BJ (cell line): ENCODE results near the gene IMP3. TPM values are rescaled to one million over a fixed set of nuclear protein-coding genes. Genes with fewer than 3 reads are reported as not detected.

Source experiments
- CTCF ChIA-PET: fragments of 350-600 bp; formaldehyde crosslinking; extraction: SDS; loops from one replicate; lab custom pipeline; 2021; ENCODE audit warnings: antibody characterized with exemption, inconsistent platforms; lab: Yijun Ruan, JAX
- POLR2A ChIA-PET: fragments of 300-600 bp; sonication (Branson Sonifier 250); formaldehyde crosslinking; extraction: SDS; loops from one replicate; lab custom pipeline; 2021; ENCODE audit warnings: antibody characterized with exemption; lab: Charles Lee
- DNase-seq: peaks from one replicate; pipeline ENCODE4 v3.0.0-alpha.2; 2011; ENCODE audit warnings: low read depth
- H3K27me3 ChIP-seq: 2 replicates; pipeline ENCODE4 v1.6.0; 2011; ENCODE audit warnings: low read length; ENCODE audit not compliant: control insufficient read depth, insufficient read depth
- H3K36me3 ChIP-seq: 2 replicates; pipeline ENCODE4 v1.5.1; 2011; ENCODE audit warnings: low read length; ENCODE audit not compliant: control insufficient read depth, insufficient read depth
- H3K4me3 ChIP-seq: 2 replicates; pipeline ENCODE4 v1.5.1; 2011; ENCODE audit warnings: low read depth, mild to moderate bottlenecking, control low read depth, low read length
- CTCF ChIP-seq: IDR thresholded peaks from 2 replicates; pipeline ENCODE4 v1.5.1; 2011; ENCODE audit warnings: low read depth, mild to moderate bottlenecking, control low read depth, inconsistent platforms, low read length, moderate library complexity; ENCODE audit not compliant: insufficient read depth
- polyA plus RNA-seq: library from polyadenylated mRNA; depleted of rRNA; stranded (reverse); fragments of >200 nt; gene quantifications from 2 replicates; pipeline ENCODE4 v1.2.3, GENCODE V29; 2011

Gene IMP3
- polyA plus RNA-seq, 1 experiment: 37.6 TPM

- Histone ChIP-seq H3K27me3 (no peaks in the 10 kb centered on the region), H3K36me3 (peaks cover 11% of the 10 kb centered on the region), H3K4me3 (peak overlapping the region; percentile 30)
- POLR2A ChIA-PET: interaction anchor here (0.5 to 1.3 kb wide), 3 partner anchors 26 to 167 kb away, joined by 3 to 8 read pairs (median 5); no protein-coding TSS in a partner anchor
- TF ChIP-seq CTCF: peak; percentile 49
- CTCF ChIA-PET: interaction anchor here (0.6 to 2.9 kb wide), 15 partner anchors 17 to 255 kb away, joined by 3 to 14 read pairs (median 3); partner anchors contain the start of gene MAN2C1
- peak; percentile 68 for DNase-seq
Observed at GRCh38 chr15:75620841-75621391, 19.1 kb downstream of the IMP3 start.

GRCh38 chr15:75620058-75620820, 19.8 kb downstream of the IMP3 start:
- no peak for TF ChIP-seq CTCF
- no peak for DNase-seq
- Histone ChIP-seq H3K36me3 (peaks cover 14% of the 10 kb centered on the region), H3K4me3 (peak overlapping the region; percentile 30), H3K27me3 (no peaks in the 10 kb centered on the region)
- ChIA-PET CTCF (interaction anchor here (0.6 to 2.9 kb wide), 15 partner anchors 18 to 255 kb away, joined by 3 to 14 read pairs (median 3); partner anchors contain the start of genes MAN2C1 and PTPN9), POLR2A (interaction anchor here (0.6 to 1.3 kb wide), 2 partner anchors 27 to 166 kb away, joined by 3 to 8 read pairs; no protein-coding TSS in a partner anchor)

- H3K27me3 ChIP-seq: no peaks in the 10 kb centered on the region
- H3K4me3 ChIP-seq: no peak overlapping the region
- no peak for TF ChIP-seq CTCF
- CTCF ChIA-PET: no interaction called here
- peaks cover 18% of the 10 kb centered on the region for H3K36me3 ChIP-seq
- no peak for DNase-seq
- POLR2A ChIA-PET: no interaction called here
Observed at GRCh38 chr15:75616766-75617165, 23.3 kb downstream of the IMP3 start.

GRCh38 chr15:75606711-75607699, 33.0 kb downstream of the IMP3 start:
- ChIA-PET POLR2A (no interaction called here), CTCF (interaction anchor here (1.0 to 1.3 kb wide), 2 partner anchors 9 to 10 kb away, joined by 3 to 6 read pairs; no protein-coding TSS in a partner anchor)
- H3K4me3 ChIP-seq: no peak overlapping the region
- DNase-seq: no peak
- H3K36me3 ChIP-seq: peaks cover 27% of the 10 kb centered on the region
- H3K27me3 ChIP-seq: no peaks in the 10 kb centered on the region
- TF ChIP-seq CTCF: no peak
